Hepatocyte (in vitro differentiated cells): ENCODE data around the gene MYADML2.

ENCODE experiments used
- EZH2 ChIP-seq: fragments of 200-600 bp; sonication (generic); IDR thresholded peaks from 2 replicates; pipeline ENCODE4 v1.6.1; 2016; ENCODE audit warnings: antibody characterized with exemption, mild to moderate bottlenecking, borderline replicate concordance
- TF ChIP-seq, protein P1 (sequence below): fragments of 200-600 bp; sonication (generic); IDR thresholded peaks from 2 replicates; pipeline ENCODE4 v1.5.1; 2016; ENCODE audit warnings: antibody characterized with exemption, mild to moderate bottlenecking; ENCODE audit not compliant: poor library complexity

- TF ChIP-seq, protein P1, sequence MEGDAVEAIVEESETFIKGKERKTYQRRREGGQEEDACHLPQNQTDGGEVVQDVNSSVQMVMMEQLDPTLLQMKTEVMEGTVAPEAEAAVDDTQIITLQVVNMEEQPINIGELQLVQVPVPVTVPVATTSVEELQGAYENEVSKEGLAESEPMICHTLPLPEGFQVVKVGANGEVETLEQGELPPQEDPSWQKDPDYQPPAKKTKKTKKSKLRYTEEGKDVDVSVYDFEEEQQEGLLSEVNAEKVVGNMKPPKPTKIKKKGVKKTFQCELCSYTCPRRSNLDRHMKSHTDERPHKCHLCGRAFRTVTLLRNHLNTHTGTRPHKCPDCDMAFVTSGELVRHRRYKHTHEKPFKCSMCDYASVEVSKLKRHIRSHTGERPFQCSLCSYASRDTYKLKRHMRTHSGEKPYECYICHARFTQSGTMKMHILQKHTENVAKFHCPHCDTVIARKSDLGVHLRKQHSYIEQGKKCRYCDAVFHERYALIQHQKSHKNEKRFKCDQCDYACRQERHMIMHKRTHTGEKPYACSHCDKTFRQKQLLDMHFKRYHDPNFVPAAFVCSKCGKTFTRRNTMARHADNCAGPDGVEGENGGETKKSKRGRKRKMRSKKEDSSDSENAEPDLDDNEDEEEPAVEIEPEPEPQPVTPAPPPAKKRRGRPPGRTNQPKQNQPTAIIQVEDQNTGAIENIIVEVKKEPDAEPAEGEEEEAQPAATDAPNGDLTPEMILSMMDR: no peak
- no peak for TF ChIP-seq EZH2
Observed at GRCh38 chr17:81910840-81911276, 36.2 kb downstream of the MYADML2 start.
